Activated CD4-positive, alpha-beta memory T cell treated with anti-CD3 and anti-CD28 coated beads for 36 hours (primary cell): ENCODE data around the gene CKAP5. TPM values are rescaled to one million over a fixed set of nuclear protein-coding genes. Genes with fewer than 3 reads are reported as not detected.
A peak's percentile ranks its signal among the peaks of the same experiment; 100 is the strongest.

ENCODE experiments used
- microRNA-seq: library from miRNA; unstranded; fragments of <30 nt; microRNA quantifications from one replicate; pipeline ENCODE4 v1.2.0, GENCODE V29; 2022; ENCODE audit warnings: borderline number of aligned reads, borderline microRNAs expressed, borderline replicate concordance
- total RNA-seq, 2 experiments: library from RNA; stranded (reverse); gene quantifications; one replicate each; pipeline ENCODE4 v1.2.3, GENCODE V29; 2021

CKAP5 gene
- total RNA-seq, 2 experiments from 2014 or later: 174 TPM

Small RNAs within 50 kb of the gene (microRNA-seq; reads per million reads assigned to microRNA genes)
- gene MIR5582: 3.9 reads per million, percentile 5 among the genes with 10 or more reads in this experiment

Other genes starting within 250 kb of the CKAP5 start
- 1 to 10 TPM; 3.1 TPM for gene HARBI1, start 229.1 kb downstream of the CKAP5 start, total RNA-seq
- gene ATG13, start 228.7 kb downstream of the CKAP5 start, total RNA-seq: 10 to 100 TPM; 49.9 to 51.0 TPM
- 10 to 100 TPM; 45.8 to 46.2 TPM for gene ARHGAP1, start 145.7 kb downstream of the CKAP5 start, total RNA-seq
- 10 to 100 TPM in 1 of 2 experiments, 1 to 10 TPM in 1; 9.4 to 10.7 TPM for gene ZNF408, start 145.2 kb downstream of the CKAP5 start, total RNA-seq
- gene F2, start 127.1 kb downstream of the CKAP5 start, total RNA-seq: under 1 TPM in 1 of 2 experiments, not detected in 1; 0.29 TPM
- under 1 TPM in 1 of 2 experiments, not detected in 1; 0.05 TPM for gene LRP4, start 72.3 kb upstream of the CKAP5 start, total RNA-seq
- 10 to 100 TPM; 18.4 to 18.5 TPM for gene CSTPP1, start 90.5 kb upstream of the CKAP5 start, total RNA-seq